KOPT-K1 (cell line): ENCODE measurements around the gene PFAS.

Experiments used
- H3K27ac ChIP-seq: fragments of 200-600 bp; sonication (generic); 2 replicates; pipeline ENCODE4 v1.5.1; 2016; ENCODE audit warnings: antibody characterized with exemption, mild to moderate bottlenecking, low read depth, low read length; ENCODE audit not compliant: poor library complexity, severe bottlenecking
- H3K36me3 ChIP-seq: fragments of 200-600 bp; sonication (generic); 2 replicates; pipeline ENCODE4 v1.5.1; 2017; ENCODE audit warnings: antibody characterized with exemption, mild to moderate bottlenecking, low read length, moderate library complexity; ENCODE audit not compliant: insufficient read depth
- H3K9me3 ChIP-seq: fragments of 200-600 bp; sonication (generic); 2 replicates; pipeline ENCODE4 v1.5.1; 2017; ENCODE audit warnings: antibody characterized with exemption, low read length, mild to moderate bottlenecking; ENCODE audit not compliant: insufficient read depth, poor library complexity, severe bottlenecking

Gene PFAS

DNA sequence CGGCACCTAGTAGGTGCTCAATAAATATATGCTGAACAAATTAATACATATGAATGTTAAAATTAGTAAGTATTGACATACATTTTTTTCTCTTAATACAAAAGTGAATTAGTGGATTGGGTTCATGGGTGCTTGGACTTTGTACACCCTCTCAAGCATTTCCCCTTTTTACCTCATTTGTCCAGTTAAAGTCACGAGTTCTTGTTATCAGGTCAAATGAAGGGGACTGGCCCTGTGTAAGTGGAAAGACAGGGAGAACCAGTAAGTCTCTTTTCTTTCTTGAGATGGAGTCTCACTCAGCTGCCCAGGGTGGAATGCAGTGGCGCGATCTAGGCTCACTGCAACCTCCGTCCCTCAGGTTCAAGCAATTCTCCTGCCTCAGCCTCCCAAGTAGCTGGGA, 25.7 kb downstream of the PFAS start:
- Histone ChIP-seq H3K9me3 (no peaks in the 10 kb centered on the region), H3K36me3 (peaks cover 29% of the 10 kb centered on the region), H3K27ac (no peak overlapping the region)

GRCh38 chr17:8275421-8276290, 26.6 kb downstream of the PFAS start:
- no peak overlapping the region for H3K27ac ChIP-seq
- peaks cover 20% of the 10 kb centered on the region for H3K36me3 ChIP-seq

DNA sequence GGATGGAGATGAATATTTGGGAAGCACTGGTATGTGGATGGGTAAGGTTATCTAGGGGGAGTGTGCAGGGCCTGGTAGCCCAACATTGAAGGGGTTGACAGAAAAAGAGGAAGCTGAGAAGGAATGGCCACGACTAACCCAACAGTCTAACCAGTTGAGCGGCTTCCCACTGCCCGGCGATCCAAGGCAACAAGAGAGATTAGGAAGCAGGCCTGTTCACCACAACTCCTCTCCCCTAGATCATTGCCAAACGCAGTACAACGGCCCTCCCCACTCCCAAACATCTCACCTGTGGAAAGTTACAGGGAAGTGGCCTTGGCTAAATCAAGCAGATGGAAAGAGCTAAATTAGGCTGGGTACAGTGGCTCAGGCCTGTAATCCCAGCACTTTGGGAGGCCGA, 28.2 kb downstream of the PFAS start:
- Histone ChIP-seq H3K36me3 (peaks cover 8% of the 10 kb centered on the region; the same call in 1 of the 2 replicates), H3K27ac (no peak overlapping the region), H3K9me3 (no peaks in the 10 kb centered on the region)

More at GRCh38 chr17:8275421-8276290, 26.6 kb downstream of the PFAS start:
- H3K9me3 ChIP-seq, result no peaks in the 10 kb centered on the region

- Histone ChIP-seq H3K27ac (peak overlapping the region; percentile 22), H3K36me3 (no peaks in the 10 kb centered on the region), H3K9me3 (no peaks in the 10 kb centered on the region)
These were observed 33.3 kb downstream of the PFAS start for GRCh38 chr17:8282345-8282744.

DNA sequence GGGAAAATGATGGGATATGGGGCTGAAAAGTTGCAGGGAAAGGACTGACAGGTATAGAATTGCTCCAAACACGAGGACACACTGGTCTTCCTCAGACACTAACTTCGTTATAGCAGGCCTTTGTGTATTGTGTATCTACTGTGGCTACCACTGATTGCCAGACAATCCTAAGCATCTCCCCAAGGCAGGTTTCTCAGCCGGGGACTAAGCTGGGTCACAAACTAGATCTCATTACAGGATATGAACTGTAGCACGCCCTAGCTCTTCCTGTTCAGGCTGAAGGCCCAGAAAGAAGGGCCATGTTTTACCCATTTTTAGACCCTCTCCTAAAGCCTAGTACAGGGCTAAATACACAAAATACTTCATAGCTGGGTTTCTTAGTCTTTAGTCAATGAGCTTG, 34.3 kb downstream of the PFAS start:
- Histone ChIP-seq H3K9me3 (no peaks in the 10 kb centered on the region), H3K27ac (peak overlapping the region; percentile 72), H3K36me3 (no peaks in the 10 kb centered on the region)

DNA sequence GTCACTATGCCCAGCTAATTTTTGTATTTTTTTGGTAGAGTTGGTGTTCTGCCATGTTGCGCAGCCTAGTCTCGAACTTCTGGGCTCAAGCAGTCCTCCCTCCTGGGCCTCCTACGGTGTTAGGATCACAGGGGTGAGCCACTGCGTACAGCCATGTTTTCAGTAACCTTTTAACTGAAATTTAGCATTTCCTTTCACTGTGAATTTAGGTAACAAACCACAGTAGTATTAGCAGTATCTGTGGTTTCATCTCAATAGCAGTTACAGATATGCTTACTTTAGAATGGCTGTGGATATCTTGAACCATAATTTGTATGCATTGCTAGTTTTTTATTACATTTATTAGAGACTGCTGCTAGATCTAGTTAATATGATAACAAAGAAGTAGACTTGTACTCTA, 35.0 kb downstream of the PFAS start:
- no peaks in the 10 kb centered on the region for H3K9me3 ChIP-seq
- no peaks in the 10 kb centered on the region for H3K36me3 ChIP-seq
- H3K27ac ChIP-seq, result peak overlapping the region; percentile 72

GRCh38 chr17:8285270-8286181, 36.4 kb downstream of the PFAS start:
- Histone ChIP-seq H3K27ac (peak overlapping the region; percentile 72), H3K9me3 (no peaks in the 10 kb centered on the region), H3K36me3 (peaks cover 8% of the 10 kb centered on the region; the same call in 1 of the 2 replicates)

DNA sequence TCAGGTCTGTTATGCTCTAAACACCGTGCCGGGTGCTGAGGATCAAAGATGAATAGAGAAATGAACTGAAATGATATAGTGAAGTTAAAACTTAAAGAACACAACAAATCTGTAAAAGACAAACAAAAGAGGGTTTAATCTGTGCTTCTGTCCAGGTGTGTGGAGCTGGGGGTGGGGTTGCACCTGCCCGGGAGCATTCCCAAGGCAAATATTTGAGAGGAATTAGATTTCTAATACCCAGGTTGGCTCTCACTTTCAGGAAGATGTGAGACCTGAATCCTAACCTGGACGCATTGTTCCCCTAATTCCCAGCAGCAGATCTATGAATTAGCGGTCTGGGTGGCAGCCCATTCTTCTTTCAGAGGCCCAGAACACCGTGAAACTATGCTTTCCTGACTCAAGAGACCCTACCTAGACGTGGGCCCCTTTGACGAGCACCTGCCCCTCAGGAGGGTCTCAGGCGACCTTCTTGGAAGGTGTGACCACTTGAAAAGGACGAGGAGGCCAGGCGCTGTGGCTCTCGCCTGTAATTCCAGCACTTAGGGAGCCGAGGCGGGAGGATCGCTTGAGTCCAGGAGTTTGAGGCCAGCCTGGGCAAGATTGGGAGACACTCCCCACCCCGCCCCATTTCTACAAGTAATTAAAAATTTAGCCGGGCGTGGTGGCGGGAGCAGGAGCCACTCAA, 38.7 kb downstream of the PFAS start:
- Histone ChIP-seq H3K9me3 (no peaks in the 10 kb centered on the region), H3K27ac (peak overlapping the region; percentile 88), H3K36me3 (peaks cover 13% of the 10 kb centered on the region; the same call in 1 of the 2 replicates)

GRCh38 chr17:8288336-8289102, 39.4 kb downstream of the PFAS start, which contains the start of gene RANGRF:
Gene RANGRF, plus strand, starts transcription at chr17:8288670. Its CDS starts 119 bp downstream, at chr17:8288789.
- Histone ChIP-seq H3K9me3 (no peaks in the 10 kb centered on the region), H3K36me3 (peaks cover 13% of the 10 kb centered on the region; the same call in 1 of the 2 replicates), H3K27ac (peak within 1 kb of the TSS; percentile 88)

- peaks cover 13% of the 10 kb centered on the region; the same call in 1 of the 2 replicates for H3K36me3 ChIP-seq
- peak overlapping the region; percentile 88 for H3K27ac ChIP-seq
- no peaks in the 10 kb centered on the region for H3K9me3 ChIP-seq
These were observed 40.0 kb downstream of the PFAS start for GRCh38 chr17:8289103-8289397.

- peaks cover 13% of the 10 kb centered on the region; the same call in 1 of the 2 replicates for H3K36me3 ChIP-seq
- peak overlapping the region; percentile 88 for H3K27ac ChIP-seq
- H3K9me3 ChIP-seq, result no peaks in the 10 kb centered on the region
These were observed 41.0 kb downstream of the PFAS start for GRCh38 chr17:8290043-8290442.

GRCh38 chr17:8292639-8293395, 43.7 kb downstream of the PFAS start:
- Histone ChIP-seq H3K27ac (no peak overlapping the region), H3K36me3 (peaks cover 13% of the 10 kb centered on the region; the same call in 1 of the 2 replicates), H3K9me3 (no peaks in the 10 kb centered on the region)

GRCh38 chr17:8294361-8294760, 45.3 kb downstream of the PFAS start:
- no peaks in the 10 kb centered on the region for H3K9me3 ChIP-seq
- peaks cover 13% of the 10 kb centered on the region; the same call in 1 of the 2 replicates for H3K36me3 ChIP-seq
- H3K27ac ChIP-seq, result peak overlapping the region; percentile 92
